ENCODE measurements around the gene GPATCH2L. TPM values are rescaled to one million over a fixed set of nuclear protein-coding genes. Genes with fewer than 3 reads are reported as not detected.

The GPATCH2L gene
- total and polyA plus RNA-seq, 9 donors = 7.0 to 52.5 (median 34.1) TPM

- no peaks in the 10 kb centered on the region for H3K36me3 ChIP-seq
- intact Hi-C loops (cut with DNase I) = no loop called here
- WGBS, 3 donors = 19 to 21% (median 20%) methylated on average over 8 of the region's 8 CpGs
- H3K27me3 ChIP-seq = no peaks in the 10 kb centered on the region
- no peak for TF ChIP-seq POLR2A (IDR thresholded peaks at IDR 0.05)
- no peak for TF ChIP-seq EP300 (IDR thresholded peaks at IDR 0.05)
- no peak for TF ChIP-seq CTCF (IDR thresholded peaks at IDR 0.05)
- no peaks in the 10 kb centered on the region for H3K4me1 ChIP-seq (ENCODE audit: insufficient read depth)
- no peaks in the 10 kb centered on the region for H3K9me3 ChIP-seq
- DNase-seq = no peak
- no peak overlapping the region for H3K4me3 ChIP-seq
- no peak overlapping the region for H3K27ac ChIP-seq
Measured at GRCh38 chr14:76125511-76125910, 26.2 kb upstream of the GPATCH2L start.

- TF ChIP-seq POLR2A (IDR thresholded peaks at IDR 0.05) = no peak
- no peak for TF ChIP-seq CTCF (IDR thresholded peaks at IDR 0.05)
- no peak for TF ChIP-seq EP300 (IDR thresholded peaks at IDR 0.05)
- H3K27ac ChIP-seq = no peak overlapping the region
- no peak overlapping the region for H3K4me3 ChIP-seq
- WGBS, 3 donors = 66 to 74% (median 70%) methylated on average over 5 of the region's 5 CpGs
- no peaks in the 10 kb centered on the region for H3K27me3 ChIP-seq
- H3K36me3 ChIP-seq = no peaks in the 10 kb centered on the region
- intact Hi-C loops (cut with DNase I) = no loop called here
- no peaks in the 10 kb centered on the region for H3K4me1 ChIP-seq (ENCODE audit: insufficient read depth)
- DNase-seq = no peak
- H3K9me3 ChIP-seq = no peaks in the 10 kb centered on the region
Measured at GRCh38 chr14:76126076-76126475, 25.6 kb upstream of the GPATCH2L start.

GRCh38 chr14:76129851-76130576 is 21.7 kb upstream of the GPATCH2L start:
- intact Hi-C loops (cut with DNase I) = no loop called here
- Histone ChIP-seq H3K27ac (no peak overlapping the region), H3K27me3 (no peaks in the 10 kb centered on the region), H3K36me3 (no peaks in the 10 kb centered on the region), H3K9me3 (no peaks in the 10 kb centered on the region), H3K4me1 (ENCODE audit: insufficient read depth) (no peaks in the 10 kb centered on the region), H3K4me3 (no peak overlapping the region)
- 41 to 49% (median 43%) methylated on average over 3 of the region's 3 CpGs for WGBS, 3 donors
- DNase-seq = no peak
- TF ChIP-seq POLR2A (IDR thresholded peaks at IDR 0.05) (no peak), CTCF (IDR thresholded peaks at IDR 0.05) (no peak), EP300 (IDR thresholded peaks at IDR 0.05) (no peak)

- TF ChIP-seq CTCF (IDR thresholded peaks at IDR 0.05) (no peak), POLR2A (IDR thresholded peaks at IDR 0.05) (no peak), EP300 (IDR thresholded peaks at IDR 0.05) (no peak)
Measured at GRCh38 chr14:76131071-76131965, 20.4 kb upstream of the GPATCH2L start.

More at GRCh38 chr14:76131071-76131965, 20.4 kb upstream of the GPATCH2L start:
- no peak for DNase-seq
- H3K27ac ChIP-seq = no peak overlapping the region
- H3K36me3 ChIP-seq = no peaks in the 10 kb centered on the region
- 3 to 11% (median 5%) methylated on average over 30 of the region's 30 CpGs for WGBS, 3 donors
- no peaks in the 10 kb centered on the region for H3K27me3 ChIP-seq
- intact Hi-C loops (cut with DNase I) = no loop called here
- H3K4me1 ChIP-seq (ENCODE audit: insufficient read depth) = no peaks in the 10 kb centered on the region
- H3K4me3 ChIP-seq = no peak overlapping the region
- H3K9me3 ChIP-seq = no peaks in the 10 kb centered on the region
